PFSK-1 (cell line): ENCODE data around the gene ONECUT1.

ENCODE experiments used
- FOXP2 ChIP-seq: optimal IDR thresholded peaks from 2 replicates; pipeline ENCODE3; 2011; ENCODE audit warnings: borderline replicate concordance, control low read depth, inconsistent platforms; ENCODE audit not compliant: insufficient read depth; ENCODE audit errors: extremely low read length, extremely low read depth
- POLR2AphosphoS5 ChIP-seq: IDR thresholded peaks from 2 replicates; pipeline ENCODE4 v1.6.1; 2012; ENCODE audit warnings: low read depth, mild to moderate bottlenecking, control low read depth, low read length, moderate library complexity
- SIN3A ChIP-seq: IDR thresholded peaks from 2 replicates; pipeline ENCODE4 v1.6.1; 2012; ENCODE audit warnings: mild to moderate bottlenecking, low read length, moderate library complexity, borderline replicate concordance; ENCODE audit not compliant: insufficient read depth
- TAF1 ChIP-seq: IDR thresholded peaks from 2 replicates; pipeline ENCODE4 v1.6.1; 2012; ENCODE audit warnings: low read length, control low read depth, borderline replicate concordance; ENCODE audit not compliant: insufficient read depth
- TF ChIP-seq, protein P1 (sequence below), 2 experiments: IDR thresholded peaks; 2 replicates each; pipeline versions ENCODE4 v1.6.1 to v1.8.0; 2011 to 2012; ENCODE audit warnings: low read depth in 2 of 2, low read length in 2 of 2, control low read depth in 1 of 2, inconsistent platforms in 1 of 2, mild to moderate bottlenecking in 1 of 2, moderate library complexity in 1 of 2; ENCODE audit not compliant: insufficient read depth in 1 of 2

Gene ONECUT1

DNA sequence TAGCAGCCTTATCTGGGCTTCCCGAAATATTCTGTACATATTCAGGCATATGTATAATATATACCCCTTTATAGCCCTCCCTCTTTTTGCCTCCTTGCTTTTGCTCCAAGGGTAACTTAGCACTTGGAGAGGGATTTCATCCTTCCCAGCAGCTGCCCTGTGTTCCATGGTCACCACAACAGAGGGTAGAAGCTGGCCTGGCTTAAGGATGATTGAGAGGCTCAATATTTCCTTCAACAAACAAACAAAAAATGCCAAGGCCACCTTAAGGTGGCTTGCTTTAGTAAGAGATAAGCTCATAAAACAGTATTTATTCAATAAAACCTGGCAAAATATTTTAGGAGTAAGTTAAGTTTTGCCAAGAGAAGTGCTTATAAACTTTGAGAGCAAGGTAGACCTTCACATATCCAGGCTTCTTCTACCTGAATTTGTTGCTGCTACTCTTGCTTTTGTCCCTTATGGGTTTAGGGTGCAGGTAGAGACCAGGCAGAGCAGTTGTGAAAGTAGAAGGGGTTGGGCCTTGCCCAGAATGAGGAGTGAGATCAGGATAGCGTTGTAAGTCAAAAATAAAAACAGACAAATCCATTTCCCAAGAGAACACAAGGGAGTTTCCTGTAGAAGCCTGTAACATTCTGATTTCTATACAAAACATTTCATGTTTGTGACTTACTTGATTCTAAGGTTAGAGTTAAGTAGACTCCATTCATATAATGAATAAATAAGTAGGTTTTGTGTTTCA is 58.2 kb downstream of the ONECUT1 start:
- TF ChIP-seq FOXP2 (no peak), TAF1 (no peak), SIN3A (no peak), POLR2AphosphoS5 (no peak)
- TF ChIP-seq, protein P1, sequence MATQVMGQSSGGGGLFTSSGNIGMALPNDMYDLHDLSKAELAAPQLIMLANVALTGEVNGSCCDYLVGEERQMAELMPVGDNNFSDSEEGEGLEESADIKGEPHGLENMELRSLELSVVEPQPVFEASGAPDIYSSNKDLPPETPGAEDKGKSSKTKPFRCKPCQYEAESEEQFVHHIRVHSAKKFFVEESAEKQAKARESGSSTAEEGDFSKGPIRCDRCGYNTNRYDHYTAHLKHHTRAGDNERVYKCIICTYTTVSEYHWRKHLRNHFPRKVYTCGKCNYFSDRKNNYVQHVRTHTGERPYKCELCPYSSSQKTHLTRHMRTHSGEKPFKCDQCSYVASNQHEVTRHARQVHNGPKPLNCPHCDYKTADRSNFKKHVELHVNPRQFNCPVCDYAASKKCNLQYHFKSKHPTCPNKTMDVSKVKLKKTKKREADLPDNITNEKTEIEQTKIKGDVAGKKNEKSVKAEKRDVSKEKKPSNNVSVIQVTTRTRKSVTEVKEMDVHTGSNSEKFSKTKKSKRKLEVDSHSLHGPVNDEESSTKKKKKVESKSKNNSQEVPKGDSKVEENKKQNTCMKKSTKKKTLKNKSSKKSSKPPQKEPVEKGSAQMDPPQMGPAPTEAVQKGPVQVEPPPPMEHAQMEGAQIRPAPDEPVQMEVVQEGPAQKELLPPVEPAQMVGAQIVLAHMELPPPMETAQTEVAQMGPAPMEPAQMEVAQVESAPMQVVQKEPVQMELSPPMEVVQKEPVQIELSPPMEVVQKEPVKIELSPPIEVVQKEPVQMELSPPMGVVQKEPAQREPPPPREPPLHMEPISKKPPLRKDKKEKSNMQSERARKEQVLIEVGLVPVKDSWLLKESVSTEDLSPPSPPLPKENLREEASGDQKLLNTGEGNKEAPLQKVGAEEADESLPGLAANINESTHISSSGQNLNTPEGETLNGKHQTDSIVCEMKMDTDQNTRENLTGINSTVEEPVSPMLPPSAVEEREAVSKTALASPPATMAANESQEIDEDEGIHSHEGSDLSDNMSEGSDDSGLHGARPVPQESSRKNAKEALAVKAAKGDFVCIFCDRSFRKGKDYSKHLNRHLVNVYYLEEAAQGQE (IDR thresholded peaks at IDR 0.05; ENCODE audit: insufficient read depth in 1 of 2, low read depth in 2 of 2, low read length in 2 of 2), result no peak

GRCh38 chr15:52731004-52731403 is 59.1 kb downstream of the ONECUT1 start:
- TF ChIP-seq SIN3A (no peak), FOXP2 (no peak), TAF1 (no peak), POLR2AphosphoS5 (no peak)
- TF ChIP-seq, protein P1 (IDR thresholded peaks at IDR 0.05; ENCODE audit: insufficient read depth in 1 of 2, low read depth in 2 of 2, low read length in 2 of 2), result no peak

DNA sequence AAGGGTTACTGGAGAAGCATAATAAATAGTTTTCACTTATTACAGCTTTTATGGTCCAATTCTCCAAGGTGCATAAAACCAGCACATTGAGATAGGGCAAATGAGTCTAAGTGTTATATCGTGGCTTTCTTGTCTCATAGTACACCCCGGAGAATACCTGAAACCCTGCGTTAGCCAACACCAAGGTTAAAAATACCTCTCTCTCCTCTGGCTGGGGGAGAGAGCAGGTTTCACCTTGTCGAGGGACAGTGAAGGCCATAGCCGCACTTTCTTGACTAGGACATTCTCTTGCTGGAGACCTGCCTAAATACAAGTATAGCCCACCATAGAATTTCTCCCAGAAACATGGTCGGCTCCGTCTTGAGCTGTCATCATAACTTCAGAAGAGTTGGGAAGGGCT is 59.5 kb downstream of the ONECUT1 start:
- no peak for TF ChIP-seq POLR2AphosphoS5
- no peak for TF ChIP-seq TAF1
- no peak for TF ChIP-seq FOXP2
- no peak for TF ChIP-seq SIN3A
- TF ChIP-seq, protein P1 (IDR thresholded peaks at IDR 0.05; ENCODE audit: insufficient read depth in 1 of 2, low read depth in 2 of 2, low read length in 2 of 2), result no peak

DNA sequence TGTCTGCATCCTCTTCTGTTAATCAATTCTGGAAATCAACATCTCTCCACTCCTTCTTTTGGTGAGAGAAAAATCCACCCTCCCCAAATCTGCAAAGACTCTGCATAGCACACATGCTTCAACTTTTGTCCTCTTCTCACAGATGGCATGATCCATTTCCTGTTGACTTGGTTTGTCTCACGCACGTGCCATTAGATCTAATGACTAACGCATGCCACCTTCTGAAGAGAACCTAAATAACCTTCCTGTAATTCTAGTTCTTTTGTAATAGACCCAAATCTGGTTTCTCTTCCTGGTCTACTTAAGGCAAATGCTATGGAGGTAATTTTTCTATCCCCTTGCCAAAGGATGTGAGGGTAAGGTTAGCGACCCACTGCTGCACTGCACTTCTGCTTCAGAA is 60.0 kb downstream of the ONECUT1 start:
- TF ChIP-seq, protein P1 (IDR thresholded peaks at IDR 0.05; ENCODE audit: insufficient read depth in 1 of 2, low read depth in 2 of 2, low read length in 2 of 2), result no peak
- TF ChIP-seq POLR2AphosphoS5, result no peak

DNA sequence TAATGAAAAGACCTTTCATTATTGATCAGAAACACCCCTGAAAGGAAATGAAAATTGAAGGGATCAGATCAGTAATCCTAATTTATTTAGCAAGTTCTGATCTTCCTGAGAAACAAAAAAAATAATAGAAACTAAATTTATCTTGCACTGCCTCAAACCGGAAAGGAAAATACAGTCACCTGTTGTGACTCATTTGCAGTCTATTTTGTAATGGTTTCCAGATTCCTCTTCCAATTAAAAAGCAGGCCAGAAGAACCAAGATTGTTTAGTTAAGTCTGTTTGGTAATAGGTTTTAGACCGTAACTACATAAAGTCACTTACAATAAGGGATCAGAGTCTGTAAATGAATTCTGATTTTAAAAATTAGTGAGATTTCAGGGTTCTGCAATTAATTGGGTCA is 61.2 kb downstream of the ONECUT1 start:
- TF ChIP-seq FOXP2 (no peak), POLR2AphosphoS5 (no peak), SIN3A (no peak), TAF1 (no peak)
- TF ChIP-seq, protein P1 (IDR thresholded peaks at IDR 0.05; ENCODE audit: insufficient read depth in 1 of 2, low read depth in 2 of 2, low read length in 2 of 2), result no peak
